ENCODE measurements around the gene SIRT6.
"Not testable (repeated sequence)": the region's sequence is repeated elsewhere in the genome, so short reads cannot be mapped to it uniquely, and the experiment has no call there.

SIRT6 gene

GRCh38 chr19:4173479-4174212, 8.7 kb downstream of the SIRT6 start:
- DNase-seq = no peak

GRCh38 chr19:4172861-4173473, 9.4 kb downstream of the SIRT6 start:
- no peak for DNase-seq

- DNase-seq = no peak
Measured at GRCh38 chr19:4171676-4172075, 10.7 kb downstream of the SIRT6 start.

GRCh38 chr19:4164262-4164661, 18.1 kb downstream of the SIRT6 start:
- DNase-seq = no peak

- DNase-seq = no peak
Measured at GRCh38 chr19:4161415-4162077, 20.8 kb downstream of the SIRT6 start.

- DNase-seq = not testable (repeated sequence)
Measured at GRCh38 chr19:4157971-4158370, 24.4 kb downstream of the SIRT6 start.

- DNase-seq = no peak
Measured at GRCh38 chr19:4157164-4157563, 25.2 kb downstream of the SIRT6 start.

- no peak for DNase-seq
Measured at GRCh38 chr19:4154571-4155312, 27.6 kb downstream of the SIRT6 start.

- no peak for DNase-seq
Measured at GRCh38 chr19:4152241-4152998, 29.9 kb downstream of the SIRT6 start.

GRCh38 chr19:4151623-4152022, 30.7 kb downstream of the SIRT6 start:
- DNase-seq = no peak

- DNase-seq = no peak
Measured at GRCh38 chr19:4149518-4150288, 32.7 kb downstream of the SIRT6 start.

GRCh38 chr19:4144666-4145249, 37.6 kb downstream of the SIRT6 start:
- no peak for DNase-seq

GRCh38 chr19:4142916-4143315, 39.4 kb downstream of the SIRT6 start:
- DNase-seq = not testable (repeated sequence)

- no peak for DNase-seq
Measured at GRCh38 chr19:4140237-4140711, 42.1 kb downstream of the SIRT6 start.

GRCh38 chr19:4139614-4140236, 42.6 kb downstream of the SIRT6 start:
- DNase-seq = peak; percentile 71

GRCh38 chr19:4138445-4138844, 43.9 kb downstream of the SIRT6 start:
- DNase-seq = no peak

GRCh38 chr19:4136680-4137088, 45.7 kb downstream of the SIRT6 start:
- no peak for DNase-seq

GRCh38 chr19:4135386-4135785, 47.0 kb downstream of the SIRT6 start:
- not testable (repeated sequence) for DNase-seq

- no peak for DNase-seq
Measured at GRCh38 chr19:4134351-4134750, 48.0 kb downstream of the SIRT6 start.

GRCh38 chr19:4130744-4131438, 51.5 kb downstream of the SIRT6 start:
- DNase-seq = no peak

All from NK-92 treated with Interleukin-12 subunit alpha and Interleukin-12 subunit beta, amount 100 ng/mL, for 24 hours (cell line).